HG02763 (cell line): ENCODE data around the gene ZNF710.
"Not testable (repeated sequence)": the region's sequence is repeated elsewhere in the genome, so short reads cannot be mapped to it uniquely, and the experiment has no call there.

ENCODE experiments used
- ATAC-seq: cut with Tn5 transposase; IDR thresholded peaks from one replicate; pipeline ENCODE4 v1.9.1; 2021; ENCODE audit warnings: mild to moderate bottlenecking, moderate library complexity; ENCODE audit not compliant: unreplicated experiment

ZNF710 gene

GRCh38 chr15:90001062-90001682 is at the start of gene ZNF710:
TSS of gene ZNF710 (plus strand) at chr15:90001324. CDS start at chr15:90067138, 65,814 bp downstream.
- no peak for ATAC-seq

GRCh38 chr15:89954541-89954940 is 46.6 kb upstream of the ZNF710 start:
- ATAC-seq = no peak

- ATAC-seq = not testable (repeated sequence)
Measured at GRCh38 chr15:89955449-89955998, 45.6 kb upstream of the ZNF710 start.

GRCh38 chr15:89958107-89958805 is 42.9 kb upstream of the ZNF710 start:
- no peak for ATAC-seq

- no peak for ATAC-seq
Measured at GRCh38 chr15:89963301-89964231, 37.6 kb upstream of the ZNF710 start.

- no peak for ATAC-seq
Measured at GRCh38 chr15:89964232-89964954, 36.7 kb upstream of the ZNF710 start.

- ATAC-seq = no peak
Measured at GRCh38 chr15:89967881-89968280, 33.2 kb upstream of the ZNF710 start.

- peak; percentile 84 for ATAC-seq
Measured at GRCh38 chr15:89971592-89971997, 29.5 kb upstream of the ZNF710 start.

GRCh38 chr15:89972085-89972484 is 29.0 kb upstream of the ZNF710 start:
- ATAC-seq = no peak

GRCh38 chr15:89975482-89976245 is 25.5 kb upstream of the ZNF710 start:
- no peak for ATAC-seq

- ATAC-seq = no peak
Measured at GRCh38 chr15:89976246-89976600, 24.9 kb upstream of the ZNF710 start.

GRCh38 chr15:89977836-89978235 is 23.3 kb upstream of the ZNF710 start:
- ATAC-seq = not testable (repeated sequence)

GRCh38 chr15:89978914-89979313 is 22.2 kb upstream of the ZNF710 start:
- no peak for ATAC-seq

GRCh38 chr15:89980896-89981295 is 20.2 kb upstream of the ZNF710 start:
- no peak for ATAC-seq

GRCh38 chr15:89982315-89983055 is 18.6 kb upstream of the ZNF710 start:
- no peak for ATAC-seq

- no peak for ATAC-seq
Measured at GRCh38 chr15:89984001-89984400, 17.1 kb upstream of the ZNF710 start.

GRCh38 chr15:89984421-89985010 is 16.6 kb upstream of the ZNF710 start:
- ATAC-seq = no peak

GRCh38 chr15:89985111-89985510 is 16.0 kb upstream of the ZNF710 start:
- no peak for ATAC-seq

- ATAC-seq = no peak
Measured at GRCh38 chr15:89991312-89991711, 9.8 kb upstream of the ZNF710 start.
